IPS-18c (cell line): ENCODE measurements around the gene PPIC.

Experiments used
- H3K4me3 ChIP-seq: 2 replicates; pipeline ENCODE4 v1.7.0; 2013; ENCODE audit warnings: low read depth, mild to moderate bottlenecking, low read length, moderate library complexity; ENCODE audit not compliant: insufficient read depth
- H3K9me3 ChIP-seq: one replicate; pipeline ENCODE4 v1.6.1; 2013; ENCODE audit warnings: mild to moderate bottlenecking, low read length, moderate library complexity; ENCODE audit not compliant: control insufficient read depth, insufficient read depth

Gene PPIC

GRCh38 chr5:123036391-123037103 lies at the start of gene PPIC:
Gene PPIC (minus strand): TSS chr5:123036725. CDS start chr5:123036625, 100 bp downstream.
- Histone ChIP-seq H3K4me3 (peak within 1 kb of the TSS; percentile 84), H3K9me3 (no peaks in the 10 kb centered on the region)

GRCh38 chr5:123085638-123086286 lies 49.2 kb upstream of the PPIC start:
- Histone ChIP-seq H3K9me3 (no peaks in the 10 kb centered on the region), H3K4me3 (peak overlapping the region; percentile 55)

GRCh38 chr5:123084730-123085605 lies 48.4 kb upstream of the PPIC start:
- peak overlapping the region; percentile 28; the same call in 1 of the 2 replicates for H3K4me3 ChIP-seq
- no peaks in the 10 kb centered on the region for H3K9me3 ChIP-seq

- Histone ChIP-seq H3K9me3 (no peaks in the 10 kb centered on the region), H3K4me3 (no peak overlapping the region)
These were observed 46.8 kb upstream of the PPIC start for GRCh38 chr5:123083298-123083697.

GRCh38 chr5:123080215-123080614 lies 43.7 kb upstream of the PPIC start:
- H3K4me3 ChIP-seq = no peak overlapping the region
- H3K9me3 ChIP-seq = no peaks in the 10 kb centered on the region

- Histone ChIP-seq H3K9me3 (no peaks in the 10 kb centered on the region), H3K4me3 (no peak overlapping the region)
These were observed 39.1 kb upstream of the PPIC start for GRCh38 chr5:123075521-123076163.

GRCh38 chr5:123068368-123068938 lies 31.9 kb upstream of the PPIC start:
- H3K4me3 ChIP-seq = no peak overlapping the region
- H3K9me3 ChIP-seq = no peaks in the 10 kb centered on the region

GRCh38 chr5:123066016-123066415 lies 29.5 kb upstream of the PPIC start:
- Histone ChIP-seq H3K9me3 (no peaks in the 10 kb centered on the region), H3K4me3 (no peak overlapping the region)

GRCh38 chr5:123059455-123059854 lies 22.9 kb upstream of the PPIC start:
- Histone ChIP-seq H3K4me3 (no peak overlapping the region), H3K9me3 (peaks cover 2% of the 10 kb centered on the region)

- H3K9me3 ChIP-seq = no peaks in the 10 kb centered on the region
- H3K4me3 ChIP-seq = no peak overlapping the region
These were observed 14.7 kb upstream of the PPIC start for GRCh38 chr5:123051206-123051605.

- no peaks in the 10 kb centered on the region for H3K9me3 ChIP-seq
- no peak overlapping the region for H3K4me3 ChIP-seq
These were observed 11.2 kb upstream of the PPIC start for GRCh38 chr5:123047706-123048105.

GRCh38 chr5:123046222-123046621 lies 9.7 kb upstream of the PPIC start:
- Histone ChIP-seq H3K4me3 (no peak overlapping the region), H3K9me3 (no peaks in the 10 kb centered on the region)

- Histone ChIP-seq H3K4me3 (no peak overlapping the region), H3K9me3 (no peaks in the 10 kb centered on the region)
These were observed 8.5 kb upstream of the PPIC start for GRCh38 chr5:123044926-123045617.

- H3K4me3 ChIP-seq = no peak overlapping the region
- no peaks in the 10 kb centered on the region for H3K9me3 ChIP-seq
These were observed 3.1 kb upstream of the PPIC start for GRCh38 chr5:123039673-123040072.

- Histone ChIP-seq H3K4me3 (peak overlapping the region; percentile 84), H3K9me3 (no peaks in the 10 kb centered on the region)
These were observed 536 bp upstream of the PPIC start for GRCh38 chr5:123037104-123037418.

- H3K4me3 ChIP-seq = peak overlapping the region; percentile 84
These were observed 571 bp downstream of the PPIC start for GRCh38 chr5:123035918-123036390.

More at GRCh38 chr5:123035918-123036390, 571 bp downstream of the PPIC start:
- no peaks in the 10 kb centered on the region for H3K9me3 ChIP-seq
